Retinal pigment epithelial cell (primary cell): ENCODE data around the gene TMEM63C.

Source experiments
- DNase-seq: peaks from one replicate; pipeline ENCODE4 v3.0.0-alpha.2; 2010; ENCODE audit warnings: low read depth
- H3K4me3 ChIP-seq: 2 replicates; pipeline ENCODE4 v1.5.1; 2011; ENCODE audit warnings: mild to moderate bottlenecking, low read length, control low read depth, moderate library complexity
- CTCF ChIP-seq: conservative IDR thresholded peaks from 2 replicates; pipeline ENCODE4 v1.5.1; 2011; ENCODE audit warnings: low read depth, low read length, control low read depth, inconsistent platforms

The TMEM63C gene

GRCh38 chr14:77213679-77214016 is 32.0 kb downstream of the TMEM63C start:
- no peak for TF ChIP-seq CTCF
- no peak for DNase-seq
- H3K4me3 ChIP-seq: no peak overlapping the region

- TF ChIP-seq CTCF: no peak
- DNase-seq: no peak
- no peak overlapping the region for H3K4me3 ChIP-seq
Observed at GRCh38 chr14:77214216-77214615, 32.6 kb downstream of the TMEM63C start.

GRCh38 chr14:77217551-77217950 is 36.0 kb downstream of the TMEM63C start:
- no peak for DNase-seq
- H3K4me3 ChIP-seq: no peak overlapping the region
- no peak for TF ChIP-seq CTCF

- DNase-seq: no peak
Observed at GRCh38 chr14:77219591-77219990, 38.0 kb downstream of the TMEM63C start.

GRCh38 chr14:77220246-77221017 is 38.8 kb downstream of the TMEM63C start:
- DNase-seq: no peak
- TF ChIP-seq CTCF: no peak
- H3K4me3 ChIP-seq: no peak overlapping the region

More at GRCh38 chr14:77219591-77219990, 38.0 kb downstream of the TMEM63C start:
- no peak overlapping the region for H3K4me3 ChIP-seq
- no peak for TF ChIP-seq CTCF

GRCh38 chr14:77221241-77221871 is 39.8 kb downstream of the TMEM63C start:
- no peak for DNase-seq
- H3K4me3 ChIP-seq: no peak overlapping the region
- no peak for TF ChIP-seq CTCF
